HG03159 (cell line): ENCODE data around the gene SERTAD1.

Source experiments
- ATAC-seq: cut with Tn5 transposase; IDR thresholded peaks from one replicate; pipeline ENCODE4 v1.9.1; 2021; ENCODE audit warnings: mild to moderate bottlenecking, moderate library complexity; ENCODE audit not compliant: unreplicated experiment

The SERTAD1 gene

DNA sequence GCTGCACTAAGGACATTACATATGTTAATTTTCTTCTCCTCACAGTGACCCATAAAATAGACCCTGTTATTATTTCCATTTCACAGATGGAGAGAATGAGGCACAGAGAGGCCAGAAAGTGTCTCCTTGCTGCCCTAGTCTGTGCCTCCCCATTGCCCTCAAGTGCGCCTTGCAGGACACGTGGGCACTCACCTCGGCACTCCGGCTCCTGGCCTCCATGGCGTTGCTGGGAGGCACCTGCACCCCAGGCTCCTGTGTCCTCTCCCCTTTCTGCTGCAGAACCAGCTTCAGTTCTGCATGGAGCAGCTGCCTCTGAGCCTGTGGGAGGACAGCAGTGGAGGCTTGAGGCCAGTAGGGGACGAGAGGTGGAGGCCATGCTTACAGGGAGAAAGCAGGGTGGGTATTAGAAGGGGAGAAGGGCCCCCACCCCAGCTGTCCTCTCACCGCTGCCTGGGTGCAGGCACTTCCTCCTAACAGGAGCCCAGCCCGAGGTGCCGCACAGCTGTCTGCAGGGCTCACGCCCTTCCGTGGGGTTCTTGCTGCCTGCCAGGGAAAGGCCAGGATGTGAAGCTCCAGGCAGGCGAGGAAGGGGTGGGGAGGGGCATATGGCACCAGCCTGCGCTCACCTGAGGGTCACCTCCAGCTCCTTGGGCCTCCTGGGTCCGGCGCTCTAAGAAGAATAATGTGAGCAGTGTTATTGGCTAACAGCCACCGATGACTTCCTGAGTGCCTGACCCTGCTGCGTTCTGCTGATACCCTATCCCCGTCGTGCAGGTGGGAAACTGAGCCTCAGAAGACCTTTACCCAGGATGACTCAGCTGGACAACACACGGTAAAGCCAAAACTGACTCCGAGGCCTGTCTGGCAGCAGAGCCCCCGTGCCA is 17.8 kb downstream of the SERTAD1 start:
- no peak for ATAC-seq

DNA sequence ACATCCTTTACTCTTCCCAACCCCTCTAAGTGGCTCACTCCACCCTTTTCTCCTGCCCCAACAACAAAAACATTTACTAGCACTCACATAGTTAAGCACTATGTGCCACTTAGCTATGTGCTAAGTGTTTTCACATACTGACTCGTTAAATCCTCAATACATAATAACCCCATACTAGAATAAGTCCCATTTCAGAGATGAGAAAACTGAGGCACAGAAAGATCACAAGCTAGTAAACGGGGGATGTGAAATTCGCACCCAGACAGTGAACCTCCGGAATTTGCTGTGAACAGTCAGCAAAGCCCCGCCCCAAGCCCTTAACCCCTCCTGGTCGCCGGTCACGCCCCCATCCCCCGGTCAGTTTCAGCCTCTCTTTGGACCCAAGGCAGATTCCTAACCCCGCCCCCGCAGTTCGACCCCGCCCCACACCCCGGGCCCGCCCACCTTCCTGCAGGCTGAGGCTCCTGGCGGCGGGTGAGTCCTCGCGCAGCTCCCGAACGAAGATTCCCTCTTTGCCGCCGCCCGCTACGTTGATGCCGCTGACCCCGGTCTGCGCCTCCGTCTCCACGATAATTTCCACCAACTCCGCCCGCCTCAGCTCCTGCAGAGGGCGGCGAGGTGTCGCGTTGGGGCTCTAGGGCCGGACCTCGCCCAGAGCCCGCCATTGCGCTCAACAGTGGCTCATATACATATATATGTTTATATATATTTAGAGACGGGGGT is 22.4 kb downstream of the SERTAD1 start:
- peak; percentile 69 for ATAC-seq

DNA sequence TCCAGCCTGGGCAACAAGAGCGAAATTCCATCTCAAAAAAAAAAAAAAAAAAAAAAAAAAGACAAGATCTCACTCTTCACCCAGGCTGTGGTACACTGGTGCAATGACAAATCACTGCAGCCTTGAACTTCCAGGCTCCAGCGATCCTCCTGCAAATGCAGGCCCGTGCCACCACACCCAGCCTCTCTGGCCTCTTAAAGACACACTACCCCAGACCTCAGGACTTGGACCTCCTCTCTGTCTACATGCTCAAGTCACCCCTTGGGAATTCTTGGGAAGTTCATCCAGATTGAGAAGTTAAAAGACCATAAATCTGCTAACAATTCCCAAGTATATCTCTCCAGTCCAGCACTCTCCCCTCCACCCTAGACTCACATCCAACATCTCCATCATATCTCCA is 25.2 kb downstream of the SERTAD1 start:
- ATAC-seq: no peak

DNA sequence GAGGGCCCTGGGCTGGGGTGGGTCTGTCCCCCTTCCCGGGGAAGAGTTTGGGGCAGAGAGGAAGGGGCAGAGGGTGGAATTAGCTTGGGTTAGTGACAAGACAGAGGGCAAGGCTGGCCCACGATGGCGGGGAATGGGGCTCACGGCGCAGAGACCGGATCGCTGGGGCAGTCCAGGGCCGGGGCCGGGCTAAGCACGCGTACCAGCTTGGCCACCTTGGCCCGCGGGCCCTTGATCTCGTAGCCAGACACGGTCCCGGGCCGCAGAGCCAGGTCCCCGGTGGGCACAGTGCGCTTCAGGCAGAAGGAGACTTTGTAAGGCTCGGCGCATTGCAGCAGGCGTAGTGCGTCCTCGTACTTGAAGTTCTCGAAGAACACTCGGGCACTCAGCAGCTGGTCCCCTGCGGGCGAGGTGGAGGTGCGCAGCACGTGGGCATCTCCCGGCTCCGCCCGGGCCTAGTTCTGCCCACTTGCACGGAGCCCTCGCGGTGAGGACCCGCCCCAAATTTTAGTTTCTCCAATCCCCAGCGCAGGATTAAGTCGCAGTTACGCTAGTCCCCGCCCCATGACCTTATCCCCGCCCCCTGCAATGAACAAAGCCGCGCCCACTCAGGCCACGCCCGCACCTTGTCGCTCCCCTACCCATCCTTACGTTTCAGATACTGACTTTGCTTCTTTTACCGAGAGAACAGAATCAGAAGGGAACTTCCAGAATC is 27.2 kb downstream of the SERTAD1 start:
- no peak for ATAC-seq

DNA sequence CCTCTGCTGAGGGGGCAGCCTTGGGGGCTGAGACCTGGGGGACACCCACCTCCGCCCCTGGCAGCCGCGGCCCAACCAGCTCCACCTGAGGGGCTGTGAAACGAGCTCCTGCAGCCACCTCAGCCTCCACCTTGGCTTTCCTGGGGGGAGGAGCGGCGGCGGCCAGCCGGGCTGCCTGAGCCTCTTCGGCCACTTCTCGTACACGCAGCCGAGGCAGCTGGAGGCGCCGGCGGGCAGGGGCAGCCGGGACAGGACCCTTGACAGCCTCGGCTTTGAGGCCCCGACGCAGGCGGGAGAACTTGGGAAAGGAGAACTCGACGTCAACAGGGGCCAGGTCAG is 28.3 kb downstream of the SERTAD1 start:
- no peak for ATAC-seq

DNA sequence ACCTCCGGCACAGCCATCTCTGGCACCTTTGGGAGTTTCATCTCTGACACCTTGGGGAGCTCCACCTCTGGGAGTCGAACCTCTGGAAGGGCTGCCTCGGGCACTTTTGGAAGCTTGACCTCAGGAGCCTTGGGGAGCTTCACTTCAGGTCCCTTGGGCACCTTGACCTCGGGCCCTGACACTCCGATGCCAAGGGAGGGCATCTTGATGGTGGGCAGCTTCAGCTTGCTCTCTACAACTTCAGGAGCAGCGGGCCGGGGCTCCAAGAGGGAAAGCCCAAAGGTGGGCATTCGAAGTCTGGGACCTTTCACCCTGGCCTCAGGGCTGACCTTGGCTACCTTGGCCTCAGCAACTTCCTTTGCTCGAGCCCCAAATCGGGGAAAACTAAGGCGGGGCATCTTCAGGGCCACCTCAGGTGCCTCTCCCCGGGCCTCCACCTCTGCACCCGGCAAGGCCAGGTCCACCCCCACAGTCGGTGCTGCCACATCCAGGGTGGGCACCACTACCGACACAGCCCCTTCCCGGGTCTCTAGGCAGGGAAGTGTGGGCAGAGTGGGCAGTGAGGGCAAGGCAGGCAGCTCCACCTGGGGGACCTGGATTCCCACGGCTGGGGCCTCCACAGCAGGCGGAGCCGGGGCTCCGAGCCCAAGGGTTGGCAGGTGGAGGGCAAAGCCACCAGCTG is 28.8 kb downstream of the SERTAD1 start:
- ATAC-seq: no peak

DNA sequence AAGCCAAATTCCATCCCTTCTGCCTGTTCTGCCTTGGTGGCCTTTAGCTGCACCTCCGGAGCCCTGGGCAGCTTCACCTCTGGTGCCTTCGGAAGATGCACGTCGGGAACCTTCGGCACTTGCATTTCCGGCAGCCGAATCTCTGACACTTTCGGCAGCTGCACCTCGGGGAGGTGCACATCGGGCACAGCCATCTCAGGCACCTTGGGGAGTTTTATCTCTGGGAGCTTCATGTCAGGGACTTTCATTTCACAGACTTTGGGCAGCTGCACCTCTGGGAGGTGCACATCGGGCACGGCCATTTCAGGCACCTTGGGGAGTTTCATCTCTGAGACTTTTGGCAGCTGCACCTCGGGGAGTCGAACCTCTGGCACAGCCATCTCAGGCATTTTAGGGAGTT is 29.8 kb downstream of the SERTAD1 start:
- ATAC-seq: no peak

- ATAC-seq: no peak
These were observed 31.0 kb downstream of the SERTAD1 start for GRCh38 chr19:40394816-40395210.

- no peak for ATAC-seq
These were observed 31.6 kb downstream of the SERTAD1 start for GRCh38 chr19:40393894-40394815.

- no peak for ATAC-seq
These were observed 32.8 kb downstream of the SERTAD1 start for GRCh38 chr19:40392894-40393517.

DNA sequence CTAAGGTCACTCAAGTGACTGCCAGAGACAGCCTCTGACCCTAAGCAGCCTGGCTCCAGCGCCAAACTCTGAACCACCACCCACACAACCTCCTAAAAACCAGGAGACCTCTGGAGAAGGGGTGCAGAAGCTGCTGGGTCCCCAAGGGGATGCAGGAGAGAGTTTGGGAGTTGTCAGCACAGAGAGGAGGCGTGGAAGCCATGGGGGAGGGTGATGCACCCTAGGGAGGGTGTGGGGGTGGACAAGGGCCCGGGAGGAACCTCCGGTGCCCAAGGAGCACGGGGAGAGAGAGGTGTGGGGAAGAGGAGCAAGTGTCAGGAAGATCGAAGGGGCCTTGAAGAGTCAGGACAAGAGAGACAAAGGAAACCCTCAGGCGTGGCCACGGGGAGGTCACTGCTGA is 33.7 kb downstream of the SERTAD1 start:
- ATAC-seq: no peak

- no peak for ATAC-seq
These were observed 35.6 kb downstream of the SERTAD1 start, which contains the start of gene HIPK4 for GRCh38 chr19:40390084-40390742. Gene HIPK4 (minus strand): TSS chr19:40390181. CDS start chr19:40389902, 279 bp downstream.

DNA sequence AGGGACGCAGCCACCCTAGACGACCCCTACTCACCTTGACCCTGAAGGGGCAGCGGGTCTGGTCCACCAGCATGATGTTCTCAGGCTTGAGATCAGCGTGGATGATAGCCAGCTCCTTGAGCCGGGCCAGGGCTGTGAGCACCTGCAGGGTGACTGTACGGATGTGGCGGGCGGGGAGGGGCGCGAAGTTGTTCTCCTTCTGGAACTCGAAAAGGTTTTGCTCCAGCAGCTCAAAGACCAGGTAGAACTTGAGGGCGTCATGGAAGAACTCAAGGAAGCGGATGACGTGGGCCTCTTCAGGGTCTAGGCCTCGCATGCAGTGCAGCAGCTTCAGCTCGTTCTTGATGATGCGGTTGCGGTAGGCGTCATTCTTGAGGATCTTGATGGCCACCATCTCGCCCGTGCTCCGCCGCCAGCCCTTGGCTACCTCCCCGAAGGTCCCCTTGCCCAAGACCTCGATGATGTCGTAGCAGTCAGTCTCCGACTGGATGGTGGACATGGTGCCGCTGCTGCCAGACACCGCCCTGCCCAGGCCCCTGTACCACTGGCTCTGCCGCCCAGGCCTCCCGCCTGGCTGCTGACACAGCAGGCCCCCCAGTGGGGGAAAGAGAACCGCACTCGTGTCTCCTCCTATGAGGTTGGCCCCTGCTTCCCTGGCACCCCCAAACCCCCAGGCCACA is 36.2 kb downstream of the SERTAD1 start:
- ATAC-seq: no peak

DNA sequence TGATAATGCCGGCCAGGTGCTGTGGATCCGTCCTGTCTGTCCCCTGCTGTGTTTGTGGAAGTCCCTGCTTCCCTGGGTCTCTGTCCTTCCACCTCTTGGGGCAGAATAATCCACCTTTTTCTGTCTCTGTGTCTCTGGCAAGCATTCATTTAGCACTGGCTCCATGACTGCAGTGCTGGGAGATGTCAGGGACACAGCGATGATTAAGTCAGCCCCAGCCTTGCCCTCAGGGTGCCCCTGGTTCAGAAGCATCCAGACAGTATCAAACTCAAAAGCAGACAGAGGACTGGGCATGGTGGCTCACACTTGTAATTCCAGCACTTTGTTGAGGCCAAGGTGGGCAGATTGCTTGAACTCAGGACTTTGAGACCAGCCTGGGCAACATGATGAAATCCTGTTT is 37.3 kb downstream of the SERTAD1 start:
- no peak for ATAC-seq

DNA sequence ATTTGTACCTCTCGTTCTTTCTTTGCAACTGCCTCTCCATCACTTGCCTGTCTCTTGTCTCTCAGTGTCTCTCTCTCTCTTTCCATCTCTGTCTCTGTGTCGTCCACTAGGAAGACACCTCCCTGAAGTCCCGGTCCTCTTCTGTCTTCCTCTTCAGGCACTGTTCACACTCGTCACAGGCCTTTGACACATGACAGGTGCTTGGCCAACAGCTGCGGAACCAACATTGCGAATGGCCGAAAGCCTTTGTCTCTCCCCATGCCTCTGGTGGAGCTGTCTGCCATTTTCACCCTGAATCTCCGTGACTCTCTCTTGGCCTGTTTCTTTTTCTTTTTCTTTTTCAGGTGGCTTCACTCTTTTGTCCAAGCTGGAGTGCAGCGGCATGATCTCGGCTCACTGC is 38.6 kb downstream of the SERTAD1 start:
- no peak for ATAC-seq

DNA sequence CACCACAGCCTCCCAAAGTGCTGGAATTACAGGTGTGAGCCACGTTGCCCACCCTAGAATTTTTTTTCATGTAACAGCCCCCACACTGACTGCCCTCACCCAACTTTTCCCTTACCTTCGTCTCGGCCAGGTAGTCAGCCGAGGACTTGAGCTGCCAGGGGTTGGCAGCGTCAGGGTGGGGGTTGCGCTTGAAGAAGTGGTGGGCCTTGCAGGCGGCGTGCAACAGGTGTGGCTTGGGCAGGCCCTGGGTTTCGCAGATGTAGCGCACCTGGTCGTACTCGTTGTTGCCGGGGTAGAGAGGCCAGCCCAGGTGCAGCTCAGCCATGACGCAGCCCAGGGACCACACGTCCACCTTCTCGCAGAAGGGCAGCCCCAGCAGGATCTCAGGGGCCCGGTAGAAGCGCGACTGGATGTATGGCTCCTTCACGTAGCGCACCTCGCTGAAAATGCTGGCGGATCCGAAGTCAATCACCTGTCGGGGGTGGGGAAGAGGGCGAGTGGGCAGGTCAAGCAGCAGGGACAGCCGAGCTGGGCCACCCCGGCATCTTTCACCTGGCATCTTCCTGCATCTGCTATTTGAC is 42.0 kb downstream of the SERTAD1 start:
- no peak for ATAC-seq

DNA sequence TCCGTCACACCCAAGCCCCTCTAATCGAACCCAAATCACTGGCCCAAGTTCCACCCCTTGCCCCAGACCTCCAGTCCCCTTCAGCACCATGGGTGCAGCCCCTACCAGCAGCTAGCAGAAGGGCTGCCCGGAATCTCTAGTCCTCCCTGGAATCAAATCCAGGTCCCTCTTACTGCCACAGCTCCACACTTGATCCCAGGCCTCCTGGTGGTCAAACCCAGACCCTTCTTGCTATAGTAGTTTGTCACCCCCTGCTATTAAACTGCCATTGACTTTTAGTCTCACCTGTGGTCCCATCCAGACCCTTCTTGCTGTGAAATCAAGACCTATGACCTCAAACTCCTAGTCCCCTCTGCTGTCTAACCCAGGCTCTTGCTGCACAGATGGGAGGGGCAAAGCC is 44.5 kb downstream of the SERTAD1 start:
- ATAC-seq: no peak
